Naive thymus-derived CD4-positive, alpha-beta T cell (primary cell): ENCODE measurements around the gene CPAMD8. TPM values are rescaled to one million over a fixed set of nuclear protein-coding genes. Genes with fewer than 3 reads are reported as not detected.
"Not testable (repeated sequence)": the region's sequence is repeated elsewhere in the genome, so short reads cannot be mapped to it uniquely, and the experiment has no call there.

Experiments used
- ATAC-seq: fragments of 150-1000 bp; cut with Tn5 transposase; 2 replicates; pipeline ENCODE4 v1.10.0; 2021; ENCODE audit warnings: mild to moderate bottlenecking, moderate library complexity
- CTCF ChIA-PET: fragments of 350-600 bp; sonication (Branson Sonifier 250); formaldehyde crosslinking; loops from one replicate; lab custom pipeline; 2021; ENCODE audit warnings: antibody characterized with exemption; lab: Charles Lee
- POLR2A ChIA-PET: fragments of 350-600 bp; sonication (Branson Sonifier 250); formaldehyde crosslinking; loops from one replicate; lab custom pipeline; 2021; ENCODE audit warnings: antibody characterized with exemption, inconsistent platforms; lab: Charles Lee
- DNase-seq, 9 donors: peaks; one replicate each; pipeline versions ENCODE4 v3.0.0 to v3.0.0-alpha.2; 2020 to 2022; ENCODE audit warnings: mixed read lengths in 1 of 9
- H3K27ac ChIP-seq: one replicate; pipeline ENCODE4 v1.7.0; 2013; ENCODE audit warnings: mild to moderate bottlenecking, low read depth, low read length, moderate library complexity
- H3K27me3 ChIP-seq, 2 donors: one replicate each; pipeline ENCODE4 v1.7.0; 2013; ENCODE audit warnings: low read length in 2 of 2, mild to moderate bottlenecking in 2 of 2, moderate library complexity in 2 of 2; ENCODE audit not compliant: control insufficient read depth in 2 of 2, insufficient read depth in 2 of 2
- H3K36me3 ChIP-seq, 3 experiments: 1 replicate in 2 of 3; 2 replicates in 1 of 3; pipeline ENCODE4 v1.7.0; 2013; ENCODE audit warnings: low read length in 3 of 3, mild to moderate bottlenecking in 3 of 3, moderate library complexity in 1 of 3; ENCODE audit not compliant: insufficient read depth in 3 of 3, control insufficient read depth in 2 of 3
- H3K4me1 ChIP-seq, 2 donors: one replicate each; pipeline ENCODE4 v1.7.0; 2013; ENCODE audit warnings: low read length in 2 of 2, mild to moderate bottlenecking in 2 of 2, moderate library complexity in 1 of 2; ENCODE audit not compliant: control insufficient read depth in 2 of 2, insufficient read depth in 2 of 2
- H3K4me3 ChIP-seq: 2 replicates; pipeline ENCODE4 v1.7.0; 2013; ENCODE audit warnings: mild to moderate bottlenecking, low read length
- H3K9me3 ChIP-seq, 3 experiments: 1 replicate in 2 of 3; 2 replicates in 1 of 3; pipeline ENCODE4 v1.7.0; 2013; ENCODE audit warnings: low read length in 3 of 3; ENCODE audit not compliant: control insufficient read depth in 2 of 3
- H3K27ac Mint-ChIP-seq, 9 donors: one replicate each; pipeline ENCODE4 v1.8.0; 2020 to 2022; ENCODE audit warnings: mixed read lengths in 9 of 9, mild to moderate bottlenecking in 8 of 9, moderate library complexity in 5 of 9, inconsistent platforms in 2 of 9
- H3K27me3 Mint-ChIP-seq, 5 donors: one replicate each; pipeline ENCODE4 v1.8.0; 2021 to 2022; ENCODE audit warnings: mixed read lengths in 5 of 5, mild to moderate bottlenecking in 1 of 5
- H3K36me3 Mint-ChIP-seq, 5 donors: one replicate each; pipeline ENCODE4 v1.8.0; 2020 to 2022; ENCODE audit warnings: mixed read lengths in 5 of 5, mild to moderate bottlenecking in 3 of 5, inconsistent platforms in 1 of 5
- H3K4me1 Mint-ChIP-seq, 7 donors: one replicate each; pipeline ENCODE4 v1.8.0; 2020 to 2022; ENCODE audit warnings: mixed read lengths in 7 of 7, mild to moderate bottlenecking in 3 of 7, inconsistent platforms in 1 of 7
- H3K4me3 Mint-ChIP-seq, 10 donors: one replicate each; pipeline ENCODE4 v1.8.0; 2020 to 2022; ENCODE audit warnings: mild to moderate bottlenecking in 10 of 10, mixed read lengths in 10 of 10, moderate library complexity in 6 of 10, inconsistent platforms in 2 of 10
- H3K9me3 Mint-ChIP-seq, 11 donors: one replicate each; pipeline ENCODE4 v1.8.0; 2020 to 2022; ENCODE audit warnings: mixed read lengths in 11 of 11, mild to moderate bottlenecking in 4 of 11, inconsistent platforms in 1 of 11, moderate library complexity in 1 of 11
- intact Hi-C, 2 donors: fragments of 100-400 bp; cut with micrococcal nuclease; formaldehyde crosslinking; loops; one replicate each; pipeline ENCODE4 v1.15.1; 2023
- polyA plus RNA-seq, 2 donors: library from polyadenylated mRNA; unstranded; fragments of 300-500 nt; fragmentation: Illumina TruSeq; gene quantifications; one replicate each; pipeline ENCODE4 v1.2.3, GENCODE V29; 2021
- total RNA-seq, 6 experiments: library from RNA in 5 of 6; stranded (reverse) in 5 of 6; gene quantifications; 1 replicate in 5 of 6; 2 replicates in 1 of 6; pipeline ENCODE4 v1.2.3 and lab custom pipeline; 2021 to 2026

The CPAMD8 gene
- total and polyA plus RNA-seq, 7 experiments from 2014 or later, result 0.18 to 6.6 (median 2.4) TPM

DNA sequence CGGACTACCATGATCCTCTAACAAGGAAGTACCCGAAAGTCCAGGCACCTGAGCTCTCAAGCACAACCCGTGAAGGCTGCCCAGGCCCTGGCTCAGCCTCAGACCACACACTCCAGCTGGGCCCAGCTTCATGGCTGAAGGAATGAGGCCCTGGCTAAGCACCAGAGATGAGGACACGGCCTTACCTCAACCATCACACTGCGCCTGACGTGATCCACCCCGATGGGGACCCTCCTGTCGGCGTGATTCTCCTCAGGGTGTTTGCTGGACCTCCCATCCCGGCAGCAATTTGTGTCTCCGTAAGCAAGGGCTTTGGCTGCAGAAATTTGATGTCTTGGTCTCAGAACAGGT lies 81.3 kb downstream of the CPAMD8 start:
- H3K36me3 Mint-ChIP-seq, result peaks cover 0 to 3% (median 0%) of the 10 kb centered on the region in 5 donors
- no peak for DNase-seq
- H3K27me3 Mint-ChIP-seq, result peaks cover 0 to 5% (median 0%) of the 10 kb centered on the region in 5 donors

DNA sequence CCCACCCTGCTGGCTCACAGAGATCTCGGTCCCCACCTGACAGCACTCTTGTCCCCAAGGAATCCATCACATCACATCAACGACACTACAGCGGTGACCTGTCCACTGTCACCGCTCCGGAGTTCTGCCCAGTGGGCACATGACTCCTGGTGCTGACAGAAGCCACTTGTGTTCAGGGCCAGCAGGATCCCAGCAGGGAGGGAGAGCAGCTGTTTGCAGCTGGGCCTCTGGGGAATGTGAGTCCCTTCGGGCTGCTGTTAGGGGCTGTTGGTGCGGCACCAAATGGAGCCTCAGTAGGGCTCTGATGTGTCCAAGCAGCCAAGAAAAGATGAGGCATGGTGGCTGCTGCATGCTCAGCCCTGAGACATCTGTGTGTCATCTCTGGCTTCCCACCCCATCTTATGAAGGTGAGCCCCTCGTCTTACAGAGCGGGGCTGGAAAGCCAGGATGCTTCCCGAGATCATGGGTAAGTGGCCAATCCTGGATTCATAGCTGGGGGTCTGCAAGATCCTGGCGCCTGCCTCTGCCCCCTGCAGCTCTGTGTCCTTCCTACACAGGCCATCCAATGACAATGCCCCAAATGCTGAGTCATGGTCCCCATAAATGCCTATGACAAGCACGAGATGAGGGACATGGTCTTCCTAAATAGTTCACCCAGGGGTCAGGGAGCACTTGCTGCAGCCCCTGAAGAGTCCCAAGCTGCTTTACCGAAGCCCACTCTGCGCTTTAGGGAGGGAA lies 81.8 kb downstream of the CPAMD8 start:
- Mint-ChIP-seq H3K27me3 (peaks cover 0 to 5% (median 0%) of the 10 kb centered on the region in 5 donors), H3K4me3 (no peak overlapping the region), H3K4me1 (no peaks in the 10 kb centered on the region), H3K9me3 (peaks cover 0 to 15% (median 0%) of the 10 kb centered on the region in 11 donors), H3K36me3 (peaks cover 0 to 3% (median 0%) of the 10 kb centered on the region in 5 donors), H3K27ac (no peak overlapping the region)
- Histone ChIP-seq H3K4me3 (no peak overlapping the region), H3K27me3 (no peaks in the 10 kb centered on the region), H3K9me3 (no peaks in the 10 kb centered on the region), H3K36me3 (no peaks in the 10 kb centered on the region), H3K27ac (no peak overlapping the region), H3K4me1 (no peaks in the 10 kb centered on the region)
- POLR2A ChIA-PET, result no interaction called here
- no peak for DNase-seq
- ATAC-seq, result no peak
- CTCF ChIA-PET, result no interaction called here
- intact Hi-C loops, result no loop called here

More for the DNA sequence above, 81.3 kb downstream of the CPAMD8 start:
- Histone ChIP-seq H3K4me3 (no peak overlapping the region), H3K27me3 (no peaks in the 10 kb centered on the region), H3K4me1 (no peaks in the 10 kb centered on the region), H3K36me3 (no peaks in the 10 kb centered on the region), H3K9me3 (no peaks in the 10 kb centered on the region), H3K27ac (no peak overlapping the region)
- ATAC-seq, result no peak
- ChIA-PET POLR2A (no interaction called here), CTCF (no interaction called here)
- H3K9me3 Mint-ChIP-seq, result peaks cover 0 to 15% (median 0%) of the 10 kb centered on the region in 11 donors
- H3K4me1 Mint-ChIP-seq, result no peaks in the 10 kb centered on the region
- intact Hi-C loops, result no loop called here
- H3K4me3 Mint-ChIP-seq, result no peak overlapping the region
- no peak overlapping the region for H3K27ac Mint-ChIP-seq

DNA sequence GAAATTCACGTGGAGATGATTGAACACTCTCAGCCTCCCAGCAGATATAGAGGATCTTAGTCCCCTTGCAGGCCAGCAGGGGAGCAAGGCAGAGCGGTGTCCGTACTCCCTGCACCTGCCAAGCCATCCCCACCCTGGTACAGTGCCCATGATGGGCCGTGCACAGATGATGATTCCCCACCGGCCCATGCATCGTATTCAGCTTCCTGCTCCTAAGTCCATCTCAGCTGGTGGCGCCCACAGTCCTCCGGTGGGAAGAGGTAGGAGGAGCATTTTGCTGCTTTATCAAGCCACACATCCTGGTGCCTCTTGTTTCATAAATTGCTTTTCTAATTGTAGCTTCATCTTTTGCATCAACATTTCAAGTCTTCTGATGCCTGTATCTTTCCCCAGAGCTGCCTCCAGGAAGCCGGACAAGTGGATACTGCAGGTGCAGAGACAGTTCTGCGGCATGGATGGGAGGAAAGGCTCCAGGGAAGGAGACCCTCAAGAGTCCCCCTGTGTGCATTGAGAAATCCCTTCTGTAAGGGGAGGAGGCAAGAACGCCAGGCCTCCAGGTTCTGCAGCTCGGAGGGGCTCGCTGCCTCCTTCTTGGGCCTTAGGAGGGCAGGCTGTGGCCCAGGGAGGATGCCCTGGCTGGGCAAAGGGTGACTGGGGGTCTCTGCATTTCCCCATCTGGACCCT lies 82.5 kb downstream of the CPAMD8 start:
- Histone ChIP-seq H3K4me1 (no peaks in the 10 kb centered on the region), H3K9me3 (no peaks in the 10 kb centered on the region), H3K27ac (no peak overlapping the region), H3K4me3 (no peak overlapping the region), H3K36me3 (no peaks in the 10 kb centered on the region), H3K27me3 (no peaks in the 10 kb centered on the region)
- H3K27me3 Mint-ChIP-seq, result peaks cover 0 to 8% (median 0%) of the 10 kb centered on the region in 5 donors
- intact Hi-C loops, result no loop called here
- no peaks in the 10 kb centered on the region for H3K4me1 Mint-ChIP-seq
- peaks cover 0 to 15% (median 0%) of the 10 kb centered on the region in 11 donors for H3K9me3 Mint-ChIP-seq
- H3K27ac Mint-ChIP-seq, result no peak overlapping the region
- no peak for DNase-seq
- ATAC-seq, result no peak
- ChIA-PET CTCF (interaction anchor here (0.7 kb wide), 1 partner anchor 108 kb away, joined by 8 read pairs; no protein-coding TSS in a partner anchor), POLR2A (no interaction called here)
- H3K36me3 Mint-ChIP-seq, result peaks cover 0 to 3% (median 0%) of the 10 kb centered on the region in 5 donors
- no peak overlapping the region for H3K4me3 Mint-ChIP-seq

DNA sequence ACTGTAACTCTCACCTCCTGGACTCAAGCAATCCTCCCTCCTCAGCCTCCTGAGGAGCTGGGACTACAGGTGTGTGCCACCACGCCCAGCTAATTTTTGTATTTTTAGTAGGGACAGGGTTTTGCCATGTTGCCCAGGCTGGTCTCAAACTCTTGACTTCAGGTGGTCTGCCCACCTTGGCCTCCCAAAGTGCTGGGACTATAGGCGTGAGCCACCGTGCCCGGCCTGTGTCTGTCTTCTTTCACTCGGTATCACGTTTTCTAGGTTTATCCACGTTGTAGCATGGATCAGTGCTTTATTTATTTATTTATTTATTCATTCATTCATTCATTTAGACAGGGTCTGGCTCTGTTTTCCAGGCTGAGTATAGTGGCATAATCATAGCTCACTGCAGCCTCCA lies 83.5 kb downstream of the CPAMD8 start:
- H3K27ac Mint-ChIP-seq, H3K36me3 ChIP-seq, H3K27me3 ChIP-seq, intact Hi-C loops, POLR2A ChIA-PET, DNase-seq, H3K4me1 ChIP-seq, H3K9me3 ChIP-seq, H3K36me3 Mint-ChIP-seq, H3K4me3 ChIP-seq, H3K4me3 Mint-ChIP-seq, H3K4me1 Mint-ChIP-seq, H3K27ac ChIP-seq, ATAC-seq: not testable (repeated sequence)
- CTCF ChIA-PET, result interaction anchor here (0.6 to 0.7 kb wide), 2 partner anchors 107 to 174 kb away, joined by 4 to 8 read pairs; no protein-coding TSS in a partner anchor
- H3K27me3 Mint-ChIP-seq, result peaks cover 0 to 11% (median 0%) of the 10 kb centered on the region in 5 donors
- H3K9me3 Mint-ChIP-seq, result peaks cover 0 to 15% (median 0%) of the 10 kb centered on the region in 11 donors

DNA sequence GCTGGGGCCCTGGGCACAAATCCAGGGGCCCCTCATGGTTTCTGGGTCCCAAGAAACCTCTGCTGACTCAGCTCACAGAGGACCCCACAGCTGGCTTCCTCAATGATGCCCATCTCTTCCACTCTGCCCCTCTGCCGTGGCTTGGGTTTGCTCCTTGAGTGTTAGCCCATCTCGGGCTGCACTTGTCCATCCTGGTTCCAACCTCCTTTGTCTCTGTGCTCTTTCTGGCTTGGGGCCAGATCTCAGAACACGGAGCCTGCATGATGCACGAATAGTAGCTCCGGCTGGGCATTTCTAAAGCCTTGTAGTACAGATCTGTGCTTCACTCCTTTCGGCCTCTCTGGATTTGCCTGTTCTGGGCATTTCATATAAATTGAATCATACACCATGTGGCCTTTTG lies 84.0 kb downstream of the CPAMD8 start:
- intact Hi-C loops, result no loop called here
- ATAC-seq, result no peak

DNA sequence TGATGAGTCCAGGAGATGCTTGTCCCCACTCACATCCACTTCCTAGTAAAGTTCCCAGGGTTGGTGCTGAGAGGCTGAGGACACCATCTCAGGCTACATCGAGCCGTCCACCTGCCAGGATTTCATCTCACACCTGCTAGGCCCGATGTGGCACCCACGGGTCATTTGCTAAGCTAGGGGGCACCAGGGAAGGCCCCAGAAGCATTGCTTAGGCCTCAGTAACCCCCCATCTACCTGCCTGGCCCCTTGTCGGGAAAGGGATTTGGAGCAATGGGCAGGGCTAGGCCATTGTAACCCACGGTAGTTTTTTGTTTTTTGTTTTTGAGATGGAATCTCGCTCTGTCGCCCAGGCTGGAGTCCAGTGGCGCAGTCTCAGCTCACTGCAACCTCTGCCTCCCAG lies 86.0 kb downstream of the CPAMD8 start:
- H3K36me3 ChIP-seq, result no peaks in the 10 kb centered on the region
- CTCF ChIA-PET, result no interaction called here
- Mint-ChIP-seq H3K4me3 (no peak overlapping the region), H3K4me1 (no peaks in the 10 kb centered on the region), H3K36me3 (peaks cover 0 to 3% (median 0%) of the 10 kb centered on the region in 5 donors), H3K27ac (no peak overlapping the region), H3K9me3 (peaks cover 0 to 14% (median 4%) of the 10 kb centered on the region in 11 donors), H3K27me3 (peaks cover 0 to 11% (median 0%) of the 10 kb centered on the region in 5 donors)
- H3K4me1 ChIP-seq, result no peaks in the 10 kb centered on the region
- POLR2A ChIA-PET, result no interaction called here
- ATAC-seq, result no peak
- H3K27ac ChIP-seq, result no peak overlapping the region
- H3K27me3 ChIP-seq, result no peaks in the 10 kb centered on the region
- H3K4me3 ChIP-seq, result no peak overlapping the region
- no peak for DNase-seq
- intact Hi-C loops, result no loop called here
- H3K9me3 ChIP-seq, result no peaks in the 10 kb centered on the region

More for the DNA sequence above, 84.0 kb downstream of the CPAMD8 start:
- ChIA-PET POLR2A (no interaction called here), CTCF (interaction anchor here (0.6 kb wide), 1 partner anchor 173 kb away, joined by 4 read pairs; no protein-coding TSS in a partner anchor)
- Histone ChIP-seq H3K4me3 (no peak overlapping the region), H3K27me3 (no peaks in the 10 kb centered on the region), H3K36me3 (no peaks in the 10 kb centered on the region), H3K4me1 (no peaks in the 10 kb centered on the region), H3K27ac (no peak overlapping the region), H3K9me3 (no peaks in the 10 kb centered on the region)
- Mint-ChIP-seq H3K27me3 (peaks cover 0 to 11% (median 0%) of the 10 kb centered on the region in 5 donors), H3K36me3 (peaks cover 0 to 3% (median 0%) of the 10 kb centered on the region in 5 donors), H3K4me3 (no peak overlapping the region), H3K9me3 (peaks cover 0 to 15% (median 0%) of the 10 kb centered on the region in 11 donors), H3K4me1 (no peaks in the 10 kb centered on the region), H3K27ac (no peak overlapping the region)
- DNase-seq, result no peak
